Neuronal stem cell (in vitro differentiated cells): ENCODE results near the gene ENTHD1.

Experiments
- DNase-seq: peaks from one replicate; pipeline ENCODE4 v3.0.0-alpha.2; 2013; ENCODE audit warnings: low spot score
- H2AFZ ChIP-seq: one replicate; pipeline ENCODE4 v1.6.1; 2013; ENCODE audit warnings: mild to moderate bottlenecking, low read length, inconsistent platforms
- H2AK5ac ChIP-seq: 2 replicates; pipeline ENCODE4 v1.6.1; 2013; ENCODE audit warnings: low read depth, mild to moderate bottlenecking, inconsistent platforms, low read length, moderate library complexity, mixed read lengths
- H2BK120ac ChIP-seq: 2 replicates; pipeline ENCODE4 v1.6.1; 2013; ENCODE audit warnings: low read depth, mild to moderate bottlenecking, inconsistent platforms, low read length, moderate library complexity, mixed read lengths
- H2BK12ac ChIP-seq: one replicate; pipeline ENCODE4 v1.6.1; 2013; ENCODE audit warnings: low read length, inconsistent platforms
- H2BK15ac ChIP-seq: 2 replicates; pipeline ENCODE4 v1.6.1; 2013; ENCODE audit warnings: mild to moderate bottlenecking, low read length, inconsistent platforms, mixed read lengths
- H2BK5ac ChIP-seq: one replicate; pipeline ENCODE4 v1.6.1; 2013; ENCODE audit warnings: inconsistent platforms, mild to moderate bottlenecking, low read length, moderate library complexity
- H3K14ac ChIP-seq: one replicate; pipeline ENCODE4 v1.6.1; 2013; ENCODE audit warnings: low read length, inconsistent platforms
- H3K18ac ChIP-seq: 2 replicates; pipeline ENCODE4 v1.6.1; 2013; ENCODE audit warnings: low read length, inconsistent platforms
- H3K23ac ChIP-seq: 2 replicates; pipeline ENCODE4 v1.6.1; 2013; ENCODE audit warnings: low read depth, mild to moderate bottlenecking, mixed read lengths, low read length, inconsistent platforms; ENCODE audit not compliant: poor library complexity
- H3K27ac ChIP-seq: replicated peaks from 3 replicates; pipeline ENCODE4 v1.5.1; 2013; ENCODE audit warnings: low read length, inconsistent platforms
- H3K27me3 ChIP-seq, 3 experiments: 2 replicates each; pipeline ENCODE4 v1.6.1; 2013; ENCODE audit warnings: low read length in 3 of 3, mild to moderate bottlenecking in 2 of 3, inconsistent platforms in 1 of 3, low read depth in 1 of 3, mixed read lengths in 1 of 3, moderate library complexity in 1 of 3; ENCODE audit not compliant: control insufficient read depth in 3 of 3, insufficient read depth in 3 of 3
- H3K36me3 ChIP-seq, 2 donors: replicated peaks in 1 of 2; 2 replicates each; pipeline ENCODE4 v1.6.1; 2013; ENCODE audit warnings: low read length in 2 of 2; ENCODE audit not compliant: control insufficient read depth in 2 of 2, insufficient read depth in 2 of 2
- H3K4ac ChIP-seq: 2 replicates; pipeline ENCODE4 v1.6.1; 2013; ENCODE audit warnings: inconsistent platforms, mild to moderate bottlenecking, low read length, moderate library complexity
- H3K4me1 ChIP-seq, 2 donors: 1 replicate in 1 of 2; 2 replicates in 1 of 2; pipeline ENCODE4 v1.6.1; 2013; ENCODE audit warnings: low read length in 2 of 2, low read depth in 1 of 2; ENCODE audit not compliant: control insufficient read depth in 2 of 2, insufficient read depth in 1 of 2
- H3K4me2 ChIP-seq: one replicate; pipeline ENCODE4 v1.6.1; 2013; ENCODE audit warnings: mild to moderate bottlenecking, low read length, inconsistent platforms; ENCODE audit not compliant: insufficient read depth, poor library complexity, severe bottlenecking
- H3K4me3 ChIP-seq, 2 donors: 2 replicates each; pipeline ENCODE4 v1.5.1; 2013; ENCODE audit warnings: low read length in 2 of 2, mild to moderate bottlenecking in 2 of 2, inconsistent platforms in 1 of 2, moderate library complexity in 1 of 2
- H3K79me1 ChIP-seq: one replicate; pipeline ENCODE4 v1.6.1; 2013; ENCODE audit warnings: low read depth, mild to moderate bottlenecking, inconsistent platforms, low read length, moderate library complexity
- H3K9ac ChIP-seq: one replicate; pipeline ENCODE4 v1.6.1; 2013; ENCODE audit warnings: mild to moderate bottlenecking, low read depth, low read length, inconsistent platforms; ENCODE audit not compliant: poor library complexity
- H3K9me3 ChIP-seq, 2 donors: replicated peaks in 1 of 2; 2 replicates each; pipeline versions ENCODE3 to v1.6.1; 2013; ENCODE audit warnings: low read length in 2 of 2, mild to moderate bottlenecking in 2 of 2, inconsistent platforms in 1 of 2, low read depth in 1 of 2, mixed read lengths in 1 of 2, moderate library complexity in 1 of 2; ENCODE audit not compliant: control insufficient read depth in 2 of 2, insufficient read depth in 1 of 2
- H4K8ac ChIP-seq: one replicate; pipeline ENCODE4 v1.6.1; 2013; ENCODE audit warnings: low read depth, mild to moderate bottlenecking, inconsistent platforms, low read length, moderate library complexity
- H4K91ac ChIP-seq: one replicate; pipeline ENCODE4 v1.6.1; 2013; ENCODE audit warnings: low read length, low read depth, mild to moderate bottlenecking, inconsistent platforms; ENCODE audit not compliant: poor library complexity
- WGBS, 2 donors: extraction: QIAGEN DNeasy Blood & Tissue Kit; methylation state at CpG; one replicate each; pipeline ENCODE4 v1.1.7; 2013; ENCODE audit warnings: missing lambda C conversion rate in 2 of 2, mixed read lengths in 1 of 2; ENCODE audit not compliant: insufficient read length in 2 of 2, insufficient replicate concordance in 1 of 2; ENCODE audit errors: extremely low coverage in 2 of 2; 5-methylcytosine and 5-hydroxymethylcytosine counted together

ENTHD1 gene

DNA sequence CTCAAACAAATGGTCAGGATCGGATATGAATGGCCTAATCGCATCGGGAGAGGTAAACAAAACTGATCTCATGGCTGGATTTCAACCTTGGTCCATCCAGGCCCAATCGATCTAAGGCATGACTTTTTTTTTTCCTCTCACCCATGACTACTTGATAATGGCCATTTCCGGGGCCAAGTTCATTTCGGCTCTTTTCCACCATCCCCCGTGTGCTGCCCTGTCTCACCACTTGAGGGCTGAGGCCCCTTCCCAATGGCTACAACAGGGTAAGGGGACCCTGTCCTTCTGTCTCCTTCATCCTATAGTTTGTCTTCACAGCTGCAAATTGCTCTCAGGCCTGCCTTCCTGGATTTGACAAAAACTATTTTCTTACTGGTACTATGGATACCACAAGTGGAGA, 34.0 kb upstream of the ENTHD1 start:
- no peak overlapping the region for H3K27ac ChIP-seq
- no peak overlapping the region for H3K4ac ChIP-seq
- WGBS, 2 donors: no CpG with 5 or more reads among the region's 7 CpGs

DNA sequence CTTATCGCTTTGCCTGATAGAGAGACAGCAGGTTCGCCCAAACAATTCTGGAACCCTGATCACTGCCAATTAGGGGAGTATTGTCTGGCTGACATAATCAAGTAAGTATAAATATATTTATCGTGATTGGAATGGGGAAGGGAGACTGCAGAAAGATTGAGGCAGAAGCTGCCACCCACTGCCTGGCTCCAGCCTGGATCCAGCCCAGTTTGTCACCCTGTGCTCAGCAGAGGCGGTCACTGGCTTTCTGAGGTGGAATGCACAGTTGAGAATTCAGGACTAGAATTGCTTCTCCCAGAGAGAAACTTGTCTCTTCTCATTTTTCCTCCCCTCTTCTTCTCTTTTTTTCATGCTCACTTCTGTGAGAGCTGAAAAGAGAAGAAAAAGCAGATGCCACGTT, 33.2 kb upstream of the ENTHD1 start:
- Histone ChIP-seq H3K4me2 (no peak overlapping the region), H3K27ac (no peak overlapping the region), H4K91ac (no peak overlapping the region), H3K27me3 (peaks cover 0 to 4% (median 3%) of the 10 kb centered on the region in 3 experiments), H3K79me1 (no peaks in the 10 kb centered on the region), H2BK12ac (no peak overlapping the region), H3K23ac (no peak overlapping the region), H3K14ac (no peak overlapping the region), H3K4me3 (no peak overlapping the region), H2AFZ (no peak overlapping the region), H3K9ac (no peak overlapping the region), H3K9me3 (no peaks in the 10 kb centered on the region), H2BK120ac (no peak overlapping the region), H2AK5ac (no peak overlapping the region), H3K4me1 (no peaks in the 10 kb centered on the region), H3K36me3 (no peaks in the 10 kb centered on the region), H2BK5ac (no peak overlapping the region), H3K18ac (no peak overlapping the region), H4K8ac (no peak overlapping the region), H3K4ac (no peak overlapping the region), H2BK15ac (no peak overlapping the region)
- WGBS, 2 donors: no CpG with 5 or more reads among the region's 5 CpGs
- DNase-seq: no peak

More for the DNA sequence above, 34.0 kb upstream of the ENTHD1 start:
- Histone ChIP-seq H3K23ac (no peak overlapping the region), H3K4me2 (no peak overlapping the region), H3K4me1 (no peaks in the 10 kb centered on the region), H2AK5ac (no peak overlapping the region), H3K14ac (no peak overlapping the region), H3K27me3 (peaks cover 0 to 4% (median 3%) of the 10 kb centered on the region in 3 experiments), H2BK5ac (no peak overlapping the region), H2BK12ac (no peak overlapping the region), H3K79me1 (no peaks in the 10 kb centered on the region), H4K91ac (no peak overlapping the region), H3K9ac (no peak overlapping the region), H4K8ac (no peak overlapping the region), H2AFZ (no peak overlapping the region), H3K9me3 (no peaks in the 10 kb centered on the region), H3K4me3 (no peak overlapping the region), H2BK120ac (no peak overlapping the region), H3K36me3 (no peaks in the 10 kb centered on the region), H3K18ac (no peak overlapping the region), H2BK15ac (no peak overlapping the region)
- DNase-seq: no peak

DNA sequence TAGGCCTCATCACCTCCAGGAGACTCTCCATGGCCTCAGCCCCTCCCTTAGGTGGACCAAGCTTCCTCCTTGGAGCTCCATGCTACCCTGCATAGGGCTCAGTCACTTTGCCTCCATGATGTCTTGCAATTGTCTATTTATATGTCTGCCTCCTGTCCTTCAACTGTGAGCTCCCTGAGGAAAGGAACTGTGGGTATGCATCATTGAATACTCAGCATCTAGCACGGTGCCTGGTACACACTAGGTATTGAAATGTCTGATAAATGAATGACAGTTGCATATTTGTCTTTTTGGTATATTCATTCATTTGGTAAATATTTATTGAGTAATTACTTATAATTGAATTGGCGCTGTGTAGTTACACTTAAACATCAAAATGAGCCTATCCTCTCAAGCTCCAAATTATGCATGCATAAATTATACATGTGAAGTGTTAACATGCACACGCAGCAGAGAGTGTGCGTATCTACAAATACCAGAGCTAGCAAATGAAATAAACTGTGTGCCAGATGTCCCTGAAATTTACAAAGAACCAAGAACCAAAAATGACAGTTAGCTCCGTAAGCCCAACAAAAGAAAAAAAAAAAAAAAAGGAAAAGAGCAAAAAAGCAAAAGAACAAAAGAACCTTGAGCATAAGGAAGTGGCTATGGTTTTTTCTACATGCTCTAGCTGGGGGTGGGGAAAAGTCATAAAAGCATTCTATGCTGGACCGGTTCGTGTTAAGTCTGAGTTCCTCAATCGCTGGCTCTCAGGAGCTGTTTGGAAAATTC, 32.5 kb upstream of the ENTHD1 start:
- no peak overlapping the region for H3K23ac ChIP-seq
- no peaks in the 10 kb centered on the region for H3K9me3 ChIP-seq
- no peak overlapping the region for H3K4me2 ChIP-seq
- no peak overlapping the region for H2AK5ac ChIP-seq
- H2BK5ac ChIP-seq: no peak overlapping the region
- no peak for DNase-seq
- H3K79me1 ChIP-seq: no peaks in the 10 kb centered on the region
- peaks cover 0 to 4% (median 3%) of the 10 kb centered on the region in 3 experiments for H3K27me3 ChIP-seq
- no CpG with 5 or more reads among the region's 8 CpGs for WGBS, 2 donors
- H4K91ac ChIP-seq: no peak overlapping the region
- H3K4me3 ChIP-seq: no peak overlapping the region
- H3K27ac ChIP-seq: no peak overlapping the region
- no peak overlapping the region for H3K18ac ChIP-seq
- H3K4me1 ChIP-seq: no peaks in the 10 kb centered on the region
- H2AFZ ChIP-seq: no peak overlapping the region
- no peak overlapping the region for H4K8ac ChIP-seq
- H3K9ac ChIP-seq: no peak overlapping the region
- no peak overlapping the region for H3K14ac ChIP-seq
- no peak overlapping the region for H2BK12ac ChIP-seq
- H3K36me3 ChIP-seq: no peaks in the 10 kb centered on the region
- H3K4ac ChIP-seq: no peak overlapping the region
- no peak overlapping the region for H2BK120ac ChIP-seq
- H2BK15ac ChIP-seq: no peak overlapping the region

GRCh38 chr22:39925273-39925672, 31.7 kb upstream of the ENTHD1 start:
- no peak overlapping the region for H3K23ac ChIP-seq
- H3K14ac ChIP-seq: no peak overlapping the region
- H2BK5ac ChIP-seq: no peak overlapping the region
- no peak overlapping the region for H2AFZ ChIP-seq
- DNase-seq: no peak
- no peak overlapping the region for H3K9ac ChIP-seq
- H3K4me2 ChIP-seq: no peak overlapping the region
- H3K79me1 ChIP-seq: no peaks in the 10 kb centered on the region
- no peak overlapping the region for H2BK12ac ChIP-seq
- no peak overlapping the region for H3K18ac ChIP-seq
- H2AK5ac ChIP-seq: no peak overlapping the region
- no peak overlapping the region for H2BK15ac ChIP-seq
- no peak overlapping the region for H3K4ac ChIP-seq
- H3K4me1 ChIP-seq: no peaks in the 10 kb centered on the region
- H3K27me3 ChIP-seq: peaks cover 0 to 4% (median 0%) of the 10 kb centered on the region in 3 experiments
- H3K9me3 ChIP-seq: no peaks in the 10 kb centered on the region
- no peak overlapping the region for H4K91ac ChIP-seq
- no peaks in the 10 kb centered on the region for H3K36me3 ChIP-seq
- H3K27ac ChIP-seq: no peak overlapping the region
- no peak overlapping the region for H4K8ac ChIP-seq
- H3K4me3 ChIP-seq: no peak overlapping the region
- H2BK120ac ChIP-seq: no peak overlapping the region
- no CpG with 5 or more reads among the region's 2 CpGs for WGBS, 2 donors
